Astrocyte of the cerebellum (primary cell): ENCODE measurements around the gene SEC62.
A peak's percentile ranks its signal among the peaks of the same experiment; 100 is the strongest.

Experiments used
- DNase-seq: peaks from one replicate; pipeline ENCODE4 v3.0.0-alpha.2; 2011; ENCODE audit warnings: low read depth
- H3K4me3 ChIP-seq: 2 replicates; pipeline ENCODE4 v1.5.1; 2011; ENCODE audit warnings: mild to moderate bottlenecking, low read depth, low read length, moderate library complexity
- CTCF ChIP-seq: IDR thresholded peaks from 2 replicates; pipeline ENCODE4 v1.5.1; 2012; ENCODE audit warnings: low read length, low read depth, moderate library complexity, mild to moderate bottlenecking; ENCODE audit errors: missing control alignments
- in situ Hi-C: cut with HindIII; loops from 2 replicates; pipeline ENCODE4 v1.10.0; 2017; ENCODE audit warnings: low sequenced_read_pairs

SEC62 gene

GRCh38 chr3:169999433-169999832, 32.8 kb downstream of the SEC62 start:
- in situ Hi-C loops: no loop called here
- TF ChIP-seq CTCF: no peak
- no peak for DNase-seq
- H3K4me3 ChIP-seq: no peak overlapping the region

- no peak for TF ChIP-seq CTCF
- DNase-seq: no peak
- in situ Hi-C loops: no loop called here
- no peak overlapping the region for H3K4me3 ChIP-seq
Observed at GRCh38 chr3:170000051-170000450, 33.4 kb downstream of the SEC62 start.

- H3K4me3 ChIP-seq: no peak overlapping the region
- DNase-seq: no peak
- in situ Hi-C loops: no loop called here
Observed at GRCh38 chr3:170002231-170002630, 35.6 kb downstream of the SEC62 start.

GRCh38 chr3:170002879-170003278, 36.3 kb downstream of the SEC62 start:
- H3K4me3 ChIP-seq: no peak overlapping the region
- in situ Hi-C loops: no loop called here
- no peak for TF ChIP-seq CTCF
- DNase-seq: no peak

More at GRCh38 chr3:170002231-170002630, 35.6 kb downstream of the SEC62 start:
- no peak for TF ChIP-seq CTCF

- in situ Hi-C loops: no loop called here
- no peak for TF ChIP-seq CTCF
- H3K4me3 ChIP-seq: no peak overlapping the region
- no peak for DNase-seq
Observed at GRCh38 chr3:170003881-170004356, 37.3 kb downstream of the SEC62 start.

GRCh38 chr3:170007031-170007663, 40.5 kb downstream of the SEC62 start:
- in situ Hi-C loops: no loop called here
- peak; percentile 15 for DNase-seq
- H3K4me3 ChIP-seq: no peak overlapping the region
- no peak for TF ChIP-seq CTCF
